Ishikawa (cell line): ENCODE data around the gene ACSF3.

Experiments used
- CEBPB ChIP-seq: IDR thresholded peaks from 2 replicates; pipeline ENCODE4 v1.6.1; 2012
- CREB1 ChIP-seq: IDR thresholded peaks from 2 replicates; pipeline ENCODE4 v1.6.1; 2012; ENCODE audit warnings: low read depth
- EGR1 ChIP-seq: IDR thresholded peaks from 2 replicates; pipeline ENCODE4 v1.6.1; 2012
- EP300 ChIP-seq: IDR thresholded peaks from 2 replicates; pipeline ENCODE4 v1.6.1; 2012; ENCODE audit warnings: borderline replicate concordance
- FOXM1 ChIP-seq: IDR thresholded peaks from 2 replicates; pipeline ENCODE4 v1.6.1; 2012; ENCODE audit warnings: low read depth, borderline replicate concordance
- NFIC ChIP-seq: IDR thresholded peaks from 2 replicates; pipeline ENCODE4 v1.6.1; 2012
- RAD21 ChIP-seq: IDR thresholded peaks from 2 replicates; pipeline ENCODE4 v1.6.1; 2012; ENCODE audit warnings: low read depth
- TAF1 ChIP-seq: IDR thresholded peaks from 2 replicates; pipeline ENCODE4 v1.6.1; 2012; ENCODE audit warnings: low read depth, mild to moderate bottlenecking
- TCF12 ChIP-seq: IDR thresholded peaks from 2 replicates; pipeline ENCODE4 v1.6.1; 2012; ENCODE audit warnings: low read depth
- TEAD4 ChIP-seq: IDR thresholded peaks from 2 replicates; pipeline ENCODE4 v1.6.1; 2012
- YY1 ChIP-seq: IDR thresholded peaks from 2 replicates; pipeline ENCODE4 v1.6.1; 2012; ENCODE audit warnings: low read depth
- ZBTB7A ChIP-seq: IDR thresholded peaks from 2 replicates; pipeline ENCODE4 v1.6.1; 2012; ENCODE audit warnings: low read depth
- TF ChIP-seq, protein P1 (sequence below): IDR thresholded peaks from 2 replicates; pipeline ENCODE4 v1.6.1; 2012
- TF ChIP-seq, protein P2 (sequence below): IDR thresholded peaks from 2 replicates; pipeline ENCODE4 v1.6.1; 2012
- TF ChIP-seq, protein P3 (sequence below): IDR thresholded peaks from 2 replicates; pipeline ENCODE4 v1.6.1; 2012; ENCODE audit warnings: low read depth, mild to moderate bottlenecking

Gene ACSF3

DNA sequence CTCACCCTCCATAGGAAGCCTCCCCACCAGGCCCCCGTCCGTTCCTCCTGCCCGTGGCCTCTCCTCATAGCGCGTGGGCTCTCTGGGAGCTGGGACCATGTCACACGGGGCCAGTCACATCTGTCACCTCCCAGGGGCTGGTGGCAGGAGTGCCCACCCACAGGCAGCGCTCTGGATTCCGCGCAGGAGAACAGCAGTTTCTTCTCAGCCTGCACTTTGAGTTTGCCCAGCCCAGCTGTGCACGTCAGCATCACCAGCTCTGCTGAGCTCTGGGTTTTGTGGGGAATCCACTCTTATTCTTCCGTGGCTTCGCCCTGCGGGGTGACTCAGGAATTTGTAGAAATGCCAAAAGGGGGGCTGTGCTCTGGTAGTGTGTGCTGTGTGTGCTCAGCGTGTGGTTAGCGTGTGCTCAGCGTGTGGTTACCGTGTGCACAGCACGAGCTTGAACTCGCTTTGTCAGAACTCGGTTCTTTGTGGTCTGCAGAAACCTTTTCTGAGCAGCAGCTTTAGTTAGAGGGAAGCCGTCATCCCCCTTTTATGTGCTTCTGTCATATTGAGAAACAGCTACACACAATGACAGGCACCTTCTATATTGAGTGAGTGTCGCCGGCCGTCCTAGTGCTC lies 3.2 kb downstream of the ACSF3 start:
- TF ChIP-seq CREB1, result no peak
- TF ChIP-seq NFIC, result no peak
- TF ChIP-seq RAD21, result no peak
- no peak for TF ChIP-seq EGR1
- no peak for TF ChIP-seq EP300
- TF ChIP-seq, protein P1, sequence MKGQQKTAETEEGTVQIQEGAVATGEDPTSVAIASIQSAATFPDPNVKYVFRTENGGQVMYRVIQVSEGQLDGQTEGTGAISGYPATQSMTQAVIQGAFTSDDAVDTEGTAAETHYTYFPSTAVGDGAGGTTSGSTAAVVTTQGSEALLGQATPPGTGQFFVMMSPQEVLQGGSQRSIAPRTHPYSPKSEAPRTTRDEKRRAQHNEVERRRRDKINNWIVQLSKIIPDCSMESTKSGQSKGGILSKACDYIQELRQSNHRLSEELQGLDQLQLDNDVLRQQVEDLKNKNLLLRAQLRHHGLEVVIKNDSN, result no peak
- no peak for TF ChIP-seq CEBPB
- TF ChIP-seq TEAD4, result no peak
- TF ChIP-seq FOXM1, result no peak
- TF ChIP-seq, protein P2, sequence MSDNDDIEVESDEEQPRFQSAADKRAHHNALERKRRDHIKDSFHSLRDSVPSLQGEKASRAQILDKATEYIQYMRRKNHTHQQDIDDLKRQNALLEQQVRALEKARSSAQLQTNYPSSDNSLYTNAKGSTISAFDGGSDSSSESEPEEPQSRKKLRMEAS, result no peak
- TF ChIP-seq, protein P3, sequence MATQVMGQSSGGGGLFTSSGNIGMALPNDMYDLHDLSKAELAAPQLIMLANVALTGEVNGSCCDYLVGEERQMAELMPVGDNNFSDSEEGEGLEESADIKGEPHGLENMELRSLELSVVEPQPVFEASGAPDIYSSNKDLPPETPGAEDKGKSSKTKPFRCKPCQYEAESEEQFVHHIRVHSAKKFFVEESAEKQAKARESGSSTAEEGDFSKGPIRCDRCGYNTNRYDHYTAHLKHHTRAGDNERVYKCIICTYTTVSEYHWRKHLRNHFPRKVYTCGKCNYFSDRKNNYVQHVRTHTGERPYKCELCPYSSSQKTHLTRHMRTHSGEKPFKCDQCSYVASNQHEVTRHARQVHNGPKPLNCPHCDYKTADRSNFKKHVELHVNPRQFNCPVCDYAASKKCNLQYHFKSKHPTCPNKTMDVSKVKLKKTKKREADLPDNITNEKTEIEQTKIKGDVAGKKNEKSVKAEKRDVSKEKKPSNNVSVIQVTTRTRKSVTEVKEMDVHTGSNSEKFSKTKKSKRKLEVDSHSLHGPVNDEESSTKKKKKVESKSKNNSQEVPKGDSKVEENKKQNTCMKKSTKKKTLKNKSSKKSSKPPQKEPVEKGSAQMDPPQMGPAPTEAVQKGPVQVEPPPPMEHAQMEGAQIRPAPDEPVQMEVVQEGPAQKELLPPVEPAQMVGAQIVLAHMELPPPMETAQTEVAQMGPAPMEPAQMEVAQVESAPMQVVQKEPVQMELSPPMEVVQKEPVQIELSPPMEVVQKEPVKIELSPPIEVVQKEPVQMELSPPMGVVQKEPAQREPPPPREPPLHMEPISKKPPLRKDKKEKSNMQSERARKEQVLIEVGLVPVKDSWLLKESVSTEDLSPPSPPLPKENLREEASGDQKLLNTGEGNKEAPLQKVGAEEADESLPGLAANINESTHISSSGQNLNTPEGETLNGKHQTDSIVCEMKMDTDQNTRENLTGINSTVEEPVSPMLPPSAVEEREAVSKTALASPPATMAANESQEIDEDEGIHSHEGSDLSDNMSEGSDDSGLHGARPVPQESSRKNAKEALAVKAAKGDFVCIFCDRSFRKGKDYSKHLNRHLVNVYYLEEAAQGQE, result no peak
- no peak for TF ChIP-seq YY1
- TF ChIP-seq TCF12, result no peak
- TF ChIP-seq TAF1, result no peak
- TF ChIP-seq ZBTB7A, result no peak

DNA sequence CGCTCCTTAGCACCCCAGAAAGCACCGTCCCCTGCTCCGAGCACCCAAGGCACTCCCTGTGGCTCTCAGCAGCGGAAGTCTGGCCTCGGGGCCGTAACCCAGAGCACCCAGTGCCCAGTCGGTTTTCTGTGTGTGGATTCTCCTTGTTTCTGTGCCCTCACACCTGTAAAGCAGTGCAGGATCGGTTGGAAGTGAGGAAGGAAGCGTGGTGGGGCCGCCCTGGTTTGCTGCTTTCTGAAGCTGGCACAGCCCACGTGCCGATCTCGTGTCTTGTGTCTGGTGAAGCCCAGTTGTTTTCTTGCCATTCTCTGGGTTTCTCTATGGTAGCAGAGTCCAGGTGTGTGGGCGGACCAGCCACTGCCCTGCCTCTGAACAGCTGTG lies 3.7 kb downstream of the ACSF3 start:
- TF ChIP-seq EGR1, result no peak
- no peak for TF ChIP-seq EP300
- TF ChIP-seq TCF12, result no peak
- TF ChIP-seq ZBTB7A, result no peak
- TF ChIP-seq, protein P1, result no peak
- TF ChIP-seq CREB1, result no peak
- TF ChIP-seq FOXM1, result no peak
- TF ChIP-seq, protein P2, result no peak
- no peak for TF ChIP-seq TEAD4
- TF ChIP-seq, protein P3, result no peak
- no peak for TF ChIP-seq CEBPB
- no peak for TF ChIP-seq RAD21

DNA sequence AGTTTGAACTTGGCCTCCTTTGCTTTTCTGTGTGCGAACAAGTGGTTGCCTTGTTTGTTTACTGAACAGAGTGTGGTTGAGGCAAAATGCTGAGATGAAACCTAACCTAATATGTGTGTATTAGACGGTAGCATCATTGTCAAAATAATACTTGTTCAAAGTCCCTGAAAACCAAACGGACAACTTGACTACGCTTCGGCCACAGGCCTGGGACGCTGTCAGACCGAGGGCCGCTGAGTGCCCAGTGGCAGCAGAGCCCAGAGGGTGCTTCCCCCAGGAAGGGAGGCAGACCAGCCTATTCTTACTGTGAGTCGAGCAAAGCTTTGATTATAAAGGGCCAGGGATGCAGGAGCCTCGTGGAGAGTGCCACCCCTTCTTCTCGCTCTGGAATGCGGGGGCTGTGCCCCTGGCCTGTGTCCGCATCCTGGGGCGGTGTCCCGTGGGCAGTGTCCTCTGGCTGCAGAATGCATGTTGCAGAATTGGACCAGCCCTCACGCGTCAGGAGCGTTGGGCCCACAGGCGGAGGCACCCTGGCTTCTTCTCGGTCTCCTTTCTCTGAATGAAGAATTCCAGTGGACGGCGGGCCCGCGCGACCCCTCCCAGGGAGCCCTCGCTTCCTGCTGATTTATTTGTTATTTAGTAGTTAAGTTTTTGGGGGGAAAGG lies 5.2 kb downstream of the ACSF3 start:
- TF ChIP-seq YY1 (no peak), TEAD4 (no peak), TCF12 (no peak), ZBTB7A (no peak), EGR1 (no peak), RAD21 (no peak), CEBPB (no peak), NFIC (no peak), FOXM1 (no peak), TAF1 (no peak), CREB1 (no peak), EP300 (no peak)
- TF ChIP-seq, protein P2, result no peak
- TF ChIP-seq, protein P3, result no peak
- TF ChIP-seq, protein P1, result no peak
